NCI-H128 (cell line): ENCODE data around the gene EML1.
"Not testable (repeated sequence)": the region's sequence is repeated elsewhere in the genome, so short reads cannot be mapped to it uniquely, and the experiment has no call there.

ENCODE experiments used
- DNase-seq: peaks from one replicate; lab custom pipeline; 2025; ENCODE audit not compliant: unreplicated experiment; lab: John Stamatoyannopoulos, UW

The EML1 gene

GRCh38 chr14:99755068-99755405, 38.2 kb upstream of the EML1 start:
- no peak for DNase-seq

- DNase-seq = no peak
These were observed 37.3 kb upstream of the EML1 start for GRCh38 chr14:99755629-99756603.

- no peak for DNase-seq
These were observed 36.4 kb upstream of the EML1 start for GRCh38 chr14:99756796-99757195.

GRCh38 chr14:99757331-99758070, 35.7 kb upstream of the EML1 start:
- no peak for DNase-seq

GRCh38 chr14:99758121-99758821, 34.9 kb upstream of the EML1 start:
- DNase-seq = no peak

- DNase-seq = no peak
These were observed 34.2 kb upstream of the EML1 start for GRCh38 chr14:99758872-99759545.

GRCh38 chr14:99759546-99759925, 33.7 kb upstream of the EML1 start:
- DNase-seq = no peak

- no peak for DNase-seq
These were observed 32.4 kb upstream of the EML1 start for GRCh38 chr14:99760817-99761216.

- DNase-seq = not testable (repeated sequence)
These were observed 30.3 kb upstream of the EML1 start for GRCh38 chr14:99762911-99763310.

GRCh38 chr14:99763527-99764221, 29.5 kb upstream of the EML1 start:
- DNase-seq = no peak

GRCh38 chr14:99764222-99764706, 28.9 kb upstream of the EML1 start:
- DNase-seq = no peak

- DNase-seq = no peak
These were observed 24.8 kb upstream of the EML1 start for GRCh38 chr14:99768381-99768780.

GRCh38 chr14:99769123-99769522, 24.1 kb upstream of the EML1 start:
- no peak for DNase-seq

GRCh38 chr14:99769799-99770198, 23.4 kb upstream of the EML1 start:
- DNase-seq = no peak

GRCh38 chr14:99772371-99773283, 20.6 kb upstream of the EML1 start:
- no peak for DNase-seq

- no peak for DNase-seq
These were observed 19.4 kb upstream of the EML1 start for GRCh38 chr14:99773521-99774497.

GRCh38 chr14:99774556-99775307, 18.5 kb upstream of the EML1 start:
- no peak for DNase-seq
